HG03039 (cell line): ENCODE measurements around the gene CORO1C.
"Not testable (repeated sequence)": the region's sequence is repeated elsewhere in the genome, so short reads cannot be mapped to it uniquely, and the experiment has no call there.

Experiments
- ATAC-seq: cut with Tn5 transposase; IDR thresholded peaks from one replicate; pipeline ENCODE4 v1.9.1; 2021; ENCODE audit warnings: mild to moderate bottlenecking, moderate library complexity; ENCODE audit not compliant: unreplicated experiment

Gene CORO1C

DNA sequence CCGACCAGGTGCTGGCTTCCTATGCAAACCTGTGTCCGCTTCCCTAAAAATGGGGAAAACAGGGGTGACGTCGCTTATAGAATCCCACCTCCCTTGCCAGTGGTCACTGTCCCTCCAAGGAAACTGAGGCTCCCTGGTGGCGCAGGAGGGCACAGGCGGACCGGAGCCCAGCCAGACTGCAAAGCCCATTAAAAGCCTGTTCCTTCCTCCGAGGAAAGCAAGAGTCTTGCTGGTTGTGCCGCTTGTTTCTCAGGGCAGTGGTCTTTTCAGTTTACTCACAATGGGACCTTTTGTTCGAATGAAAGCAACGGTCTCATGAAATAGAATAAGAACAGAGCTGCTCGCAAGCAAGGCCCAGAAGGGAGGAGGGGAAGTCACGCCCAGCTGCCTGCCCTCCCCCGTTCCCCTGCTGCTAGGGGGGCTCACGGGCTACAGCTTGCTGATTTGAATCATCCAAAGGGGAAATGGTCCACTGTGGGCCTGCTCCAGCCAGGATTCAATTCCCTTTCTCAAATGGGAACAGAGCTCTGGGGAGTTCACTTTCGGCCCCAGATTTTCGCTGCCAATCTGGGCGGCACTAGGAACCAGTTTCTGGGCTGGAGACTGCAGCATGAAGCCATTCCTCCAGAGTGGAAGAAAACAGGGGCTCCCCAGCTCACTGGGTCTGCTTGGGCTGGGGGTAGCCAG, 93.0 kb downstream of the CORO1C start:
- ATAC-seq = no peak

DNA sequence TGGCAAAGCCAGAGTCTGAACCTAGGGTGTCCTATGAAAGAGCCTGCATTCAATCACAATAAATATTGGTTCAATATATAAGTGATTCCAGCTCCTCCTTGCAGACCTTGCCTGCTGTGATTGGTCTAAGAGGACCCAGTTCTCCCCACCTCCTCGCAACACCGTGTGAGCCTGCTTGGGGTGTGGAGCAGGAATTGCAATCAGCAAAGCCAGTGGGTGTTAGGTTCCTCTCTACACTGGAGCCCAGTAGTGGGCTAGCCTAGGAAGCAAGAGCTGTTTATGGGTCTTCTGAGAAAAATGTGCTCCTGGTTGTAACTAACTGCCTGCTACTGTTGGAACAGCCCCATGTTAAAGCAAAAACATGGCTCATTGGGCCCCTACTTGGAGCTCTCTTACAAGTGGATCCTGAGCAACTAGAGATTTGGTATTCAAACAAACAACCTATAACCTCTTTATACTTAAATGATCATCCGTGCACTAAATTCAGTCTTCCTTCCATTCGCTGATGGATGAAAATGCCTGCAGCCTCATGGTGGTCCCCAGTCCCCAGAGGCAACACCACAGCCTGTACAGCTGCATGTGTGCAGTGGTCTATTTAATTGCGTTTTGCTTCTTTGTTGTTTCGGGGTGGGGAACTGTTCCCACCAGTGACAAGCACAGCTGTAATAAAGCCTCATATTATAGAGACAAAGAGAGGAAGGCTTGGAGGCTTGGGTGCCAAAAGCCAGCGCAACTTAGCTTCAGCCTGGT, 93.9 kb downstream of the CORO1C start:
- ATAC-seq = no peak

DNA sequence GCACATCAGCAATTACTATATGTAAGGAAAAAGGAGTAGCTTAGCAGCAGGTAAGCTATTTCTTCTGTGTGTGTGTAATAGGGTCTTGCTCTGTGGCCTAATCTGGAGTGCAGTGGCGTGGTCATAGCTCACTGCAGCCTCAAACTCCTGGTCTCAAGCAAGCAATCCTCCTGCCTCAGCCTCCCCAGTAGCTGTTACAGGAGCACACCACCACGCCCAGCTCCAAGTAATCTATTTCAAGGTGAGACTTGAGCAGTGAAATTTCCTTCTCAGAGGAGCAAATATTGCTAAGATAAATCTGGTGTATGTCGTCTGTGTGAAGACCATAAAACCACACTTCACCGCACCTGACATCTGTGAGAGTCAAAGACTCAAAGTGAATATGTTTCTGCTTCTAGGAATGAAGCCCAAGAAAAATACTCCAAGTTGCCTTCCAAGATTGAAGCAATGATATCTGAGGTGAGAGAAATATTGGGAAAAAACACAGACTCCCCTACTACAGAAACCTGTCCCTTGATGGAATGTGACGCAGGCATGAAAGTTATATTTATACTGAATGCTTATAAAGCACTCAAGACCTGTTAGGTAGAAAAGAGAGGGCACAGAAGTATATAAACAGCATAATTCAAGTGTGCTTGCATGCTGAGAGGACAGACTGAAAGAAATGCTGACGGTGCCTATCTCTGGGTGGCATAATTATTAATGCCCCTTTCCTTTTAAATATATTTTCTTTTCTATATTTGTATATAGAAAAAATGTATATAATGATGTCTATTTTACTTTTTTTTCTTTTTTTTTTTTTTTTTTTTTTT, 95.1 kb downstream of the CORO1C start:
- ATAC-seq = peak; percentile 4

DNA sequence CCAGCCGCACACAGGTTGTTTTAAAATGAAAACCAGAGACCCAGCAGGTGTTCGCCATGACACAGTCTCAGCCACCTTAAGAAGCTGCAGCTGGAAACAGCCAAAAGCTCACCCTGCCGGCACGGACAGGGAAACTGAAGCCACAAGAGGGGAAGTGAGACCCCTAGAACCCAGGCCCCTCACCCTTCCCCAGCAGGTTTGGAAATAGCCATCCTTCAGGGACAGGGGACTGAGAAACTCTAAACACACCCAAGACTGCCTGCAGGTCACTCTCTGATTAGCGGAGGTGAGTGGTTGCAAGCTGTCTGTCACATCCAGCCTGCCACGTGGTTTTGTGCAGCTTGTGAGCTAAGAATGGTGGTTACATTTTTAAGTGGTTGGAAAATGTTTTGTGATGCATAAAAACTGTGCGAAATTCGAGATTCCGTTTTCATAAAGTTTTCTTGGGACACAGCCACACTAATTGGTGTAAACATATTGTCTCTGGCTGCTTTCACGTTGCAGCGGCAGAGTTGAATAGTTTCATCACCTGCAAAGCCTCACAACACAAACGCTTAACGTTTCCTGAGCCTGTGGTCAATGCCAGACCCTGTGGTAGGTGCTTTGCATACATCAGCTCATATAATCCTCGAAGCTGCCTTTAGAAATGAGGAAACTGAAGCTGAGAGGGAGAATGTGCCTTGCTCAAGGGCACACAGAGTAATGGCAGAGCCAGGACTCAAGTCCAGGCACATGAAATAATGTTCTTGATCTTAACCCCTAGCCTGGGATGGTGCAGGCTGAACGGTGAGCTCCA, 95.9 kb downstream of the CORO1C start:
- peak; percentile 40 for ATAC-seq

DNA sequence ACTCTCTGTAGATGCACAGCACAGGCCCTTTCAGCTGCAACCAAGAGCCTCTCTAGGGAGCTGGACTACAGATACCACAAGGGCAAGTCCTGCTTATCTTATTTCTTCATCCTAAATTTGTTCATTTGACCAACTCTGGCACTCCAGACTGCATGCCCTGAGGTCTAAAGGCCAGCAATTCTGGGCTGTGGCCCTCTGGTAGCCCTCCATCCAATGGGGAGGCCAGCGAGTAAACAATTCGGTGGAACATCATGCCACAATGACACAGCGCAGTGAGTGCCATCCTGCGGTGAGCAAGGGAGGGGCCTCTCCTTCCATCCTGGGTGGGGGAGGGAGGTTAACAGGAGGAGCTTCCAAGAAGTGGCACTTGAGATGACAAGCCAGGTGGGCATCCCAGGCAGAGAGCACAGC, 97.0 kb downstream of the CORO1C start:
- ATAC-seq = no peak

DNA sequence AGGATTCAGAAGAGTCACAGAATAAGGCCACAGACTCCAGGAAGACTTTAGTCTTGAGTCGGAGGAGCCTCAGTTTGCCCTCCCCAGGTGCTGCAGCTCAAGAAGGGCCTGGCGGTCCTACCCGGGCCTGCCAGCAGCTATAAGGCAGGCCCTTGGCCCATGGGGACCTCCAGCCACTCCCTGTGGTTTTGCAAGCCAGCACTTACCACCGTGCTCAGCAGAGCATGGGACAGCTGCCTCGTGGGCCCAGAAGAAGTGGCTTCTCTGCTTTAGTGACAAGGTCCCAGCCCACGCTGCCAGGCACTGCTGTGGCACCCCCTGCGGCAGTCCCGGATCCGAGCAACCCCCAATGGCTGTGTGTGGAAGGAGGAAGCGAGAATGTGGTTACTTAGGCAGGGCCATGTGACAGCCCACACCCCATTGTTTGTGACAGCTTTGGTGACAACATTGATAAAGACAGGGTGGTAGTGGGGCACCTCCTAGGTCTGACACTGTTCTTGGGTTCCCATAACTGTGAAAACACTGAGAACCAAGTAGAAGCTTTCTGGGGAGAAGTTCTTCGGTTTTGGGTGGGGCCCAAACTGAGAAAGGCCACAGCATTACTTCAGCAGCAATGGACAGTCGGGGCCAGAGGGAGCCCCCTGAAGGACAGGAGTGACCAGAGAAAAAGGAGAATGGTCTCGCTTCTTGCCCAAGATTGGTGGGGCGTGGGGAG, 97.6 kb downstream of the CORO1C start, which contains the start of gene SELPLG:
Gene SELPLG, minus strand, starts transcription at position 361 of the 715 bp plus-strand sequence. CDS start 9,587 bp downstream, outside the sequence.
- ATAC-seq = peak; percentile 55

DNA sequence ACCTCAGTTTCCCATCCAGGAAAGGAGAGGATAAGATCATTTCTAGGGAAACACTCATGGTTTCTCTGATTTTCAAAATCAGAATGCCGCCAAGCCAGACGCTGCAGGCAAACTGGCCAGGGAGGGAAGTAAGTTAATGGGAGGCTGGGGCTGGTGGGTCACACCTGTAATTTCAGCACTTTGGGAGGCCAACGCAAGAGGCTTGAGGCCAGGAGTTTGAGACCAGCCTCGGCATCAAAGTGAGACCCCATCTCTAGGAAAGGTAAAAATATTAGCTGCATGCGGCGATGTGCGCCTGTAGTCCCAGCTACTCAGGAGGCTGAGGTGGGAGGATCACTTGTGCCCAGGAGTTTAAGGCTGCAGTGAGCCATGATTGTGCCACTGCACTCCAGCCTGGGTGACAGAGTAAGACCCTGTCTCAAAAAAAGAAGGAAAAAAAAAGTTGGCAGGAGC, 98.2 kb downstream of the CORO1C start:
- ATAC-seq = no peak

DNA sequence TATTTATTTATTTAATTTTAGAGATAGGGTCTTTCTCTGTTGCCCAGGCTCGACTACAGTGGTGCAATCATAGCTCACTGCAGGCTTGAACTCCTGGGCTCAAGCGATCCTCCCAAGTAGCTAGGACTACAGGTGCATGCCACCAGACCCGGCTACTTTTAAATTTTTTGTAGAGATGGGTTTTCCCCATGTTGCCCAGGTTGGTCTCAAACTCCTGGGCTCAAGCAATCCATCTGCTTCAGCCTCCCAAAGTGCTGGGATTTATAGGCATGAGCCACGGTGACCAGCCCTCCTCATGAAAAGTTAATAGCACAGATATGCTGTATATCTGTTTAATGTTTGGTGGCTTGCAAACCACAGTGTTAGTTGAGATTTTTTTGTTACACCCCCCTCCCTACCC, 100.1 kb downstream of the CORO1C start:
- ATAC-seq = not testable (repeated sequence)

DNA sequence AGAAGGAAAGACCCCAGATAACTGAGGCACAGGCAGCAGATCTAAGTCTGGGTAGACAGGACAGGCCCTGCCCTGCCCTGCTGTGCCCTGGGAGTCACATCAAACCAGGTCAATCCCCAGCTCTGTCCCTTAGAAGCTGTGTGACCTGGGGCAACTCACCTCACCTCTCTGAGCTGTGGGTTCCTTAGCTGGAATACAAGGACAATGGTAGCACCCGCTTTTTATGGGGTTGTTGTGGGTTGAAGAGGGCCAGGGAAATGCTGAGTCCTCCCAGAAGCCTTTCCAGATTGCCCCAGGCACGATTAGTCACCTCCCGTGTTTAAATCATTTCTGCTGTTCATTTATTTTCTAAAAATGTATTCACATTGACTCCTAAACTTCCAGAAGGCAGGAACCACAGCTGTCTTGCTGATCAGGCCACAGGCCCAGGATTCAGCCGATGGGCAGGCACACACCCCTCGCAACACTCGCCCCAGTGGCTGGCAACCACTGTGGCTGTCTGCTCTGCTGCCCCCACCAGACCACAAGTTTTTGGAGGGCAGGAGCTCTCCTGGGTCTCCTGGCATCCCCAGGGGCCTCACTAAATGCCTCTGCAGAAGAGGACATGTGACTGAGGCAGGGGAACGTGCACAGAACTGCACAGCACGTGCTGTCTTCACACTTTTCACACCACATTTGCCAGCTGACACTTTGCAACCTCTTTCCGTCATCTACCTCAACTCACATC, 100.7 kb downstream of the CORO1C start:
- no peak for ATAC-seq

DNA sequence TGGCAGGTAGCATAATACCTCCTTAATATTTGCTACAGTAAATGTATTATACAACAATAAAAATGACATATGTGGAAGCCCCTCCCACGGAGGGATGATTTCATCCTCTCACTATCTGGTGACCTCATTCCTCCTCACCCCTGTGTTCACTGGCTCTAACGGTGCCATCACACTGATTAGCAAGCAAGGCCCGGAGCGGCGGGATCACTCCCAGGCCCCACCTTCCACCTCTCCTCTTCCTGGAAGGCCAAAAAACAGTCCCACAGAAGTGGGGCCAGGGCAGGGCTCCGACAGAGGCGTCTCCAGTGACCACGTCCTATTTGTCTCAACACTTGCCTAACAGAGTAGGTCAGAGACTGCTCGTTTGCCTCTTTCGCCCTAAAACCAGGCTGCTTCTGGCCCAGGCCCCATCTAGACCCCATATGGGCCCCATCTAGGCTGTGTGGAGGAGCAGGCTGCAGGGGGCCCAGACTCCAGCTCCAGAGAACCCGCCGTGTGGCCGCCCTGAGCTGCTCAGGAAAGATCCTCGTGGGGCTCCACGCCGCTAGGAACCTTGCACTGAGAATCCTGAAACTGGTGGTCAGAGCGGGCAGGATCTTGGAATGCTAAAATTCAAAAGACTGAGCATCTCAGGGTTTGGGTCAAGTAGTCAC, 101.4 kb downstream of the CORO1C start:
- no peak for ATAC-seq

DNA sequence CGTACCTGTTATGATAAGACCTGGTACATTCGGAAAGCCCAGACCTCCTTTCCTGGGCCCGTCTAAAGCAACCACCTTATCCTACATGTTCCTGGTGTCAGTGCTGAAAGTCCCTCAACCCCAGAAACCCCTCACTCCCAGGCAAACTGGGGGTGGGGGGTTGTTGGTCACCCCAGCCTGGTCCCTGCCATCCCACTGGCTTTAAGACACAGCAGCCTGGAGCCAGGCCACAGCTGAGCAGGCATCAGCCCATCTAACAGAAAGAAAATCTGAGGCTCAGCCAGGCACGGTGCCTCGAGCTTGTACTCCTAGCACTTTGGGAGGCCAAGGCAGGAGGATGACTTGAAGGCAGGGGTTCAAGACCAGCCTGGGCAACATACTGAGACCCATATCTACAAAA, 102.2 kb downstream of the CORO1C start:
- ATAC-seq = no peak

DNA sequence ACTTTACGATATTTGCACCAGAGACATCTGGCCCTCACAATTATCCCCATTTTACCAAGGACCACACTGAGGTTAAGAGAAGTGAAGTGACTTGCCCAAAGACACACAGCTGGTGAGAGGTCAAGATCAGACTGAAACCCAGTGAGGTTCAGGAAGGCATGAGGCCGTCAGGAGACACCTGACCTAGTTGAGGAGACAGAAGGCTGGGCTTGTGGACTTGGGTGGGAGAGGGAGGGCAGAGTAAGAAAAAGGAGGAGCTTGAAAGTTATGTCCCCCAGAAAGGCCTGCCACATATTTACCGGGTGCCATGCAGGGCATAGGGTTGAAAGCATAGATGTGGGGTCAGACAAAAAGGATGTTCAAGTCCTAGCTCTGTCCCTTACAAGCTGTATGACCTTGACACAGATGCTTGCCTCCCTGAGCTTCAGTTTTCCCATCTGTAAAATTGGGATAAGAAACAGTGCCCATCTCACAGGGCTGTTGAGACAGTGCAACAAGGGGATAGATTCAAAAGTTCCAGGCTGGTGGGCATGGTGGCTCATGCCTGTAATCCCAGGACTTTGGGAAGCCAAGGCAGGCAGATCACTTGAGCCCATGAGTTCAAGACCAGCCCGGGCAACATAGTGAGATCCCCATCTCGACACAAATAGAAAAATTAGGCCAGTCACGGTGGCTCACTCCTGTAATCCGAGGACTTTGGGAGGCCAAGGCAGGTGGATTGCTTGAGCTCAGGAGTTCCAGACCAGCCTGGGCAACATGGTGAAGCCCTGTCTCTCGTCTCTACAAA, 104.0 kb downstream of the CORO1C start:
- ATAC-seq = no peak

DNA sequence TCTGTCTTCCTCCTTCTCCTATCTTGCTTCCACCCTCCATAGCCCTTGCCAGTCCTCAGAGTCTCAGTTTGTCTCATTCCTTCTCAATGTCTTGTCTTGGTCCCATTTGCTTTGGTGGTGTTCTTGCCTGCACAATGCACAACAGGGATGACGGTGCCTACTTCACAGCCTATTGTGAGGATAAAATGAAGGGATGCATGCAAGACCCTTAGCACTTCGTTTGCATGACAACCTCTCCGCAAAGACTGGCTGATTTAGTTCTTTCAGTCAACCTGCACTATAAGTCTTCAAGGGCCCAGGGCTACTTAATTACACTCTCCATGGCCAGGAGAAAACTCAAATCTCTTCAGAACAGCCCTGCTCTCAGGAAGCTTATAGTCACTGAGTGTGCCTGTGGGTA, 106.1 kb downstream of the CORO1C start:
- ATAC-seq = no peak

DNA sequence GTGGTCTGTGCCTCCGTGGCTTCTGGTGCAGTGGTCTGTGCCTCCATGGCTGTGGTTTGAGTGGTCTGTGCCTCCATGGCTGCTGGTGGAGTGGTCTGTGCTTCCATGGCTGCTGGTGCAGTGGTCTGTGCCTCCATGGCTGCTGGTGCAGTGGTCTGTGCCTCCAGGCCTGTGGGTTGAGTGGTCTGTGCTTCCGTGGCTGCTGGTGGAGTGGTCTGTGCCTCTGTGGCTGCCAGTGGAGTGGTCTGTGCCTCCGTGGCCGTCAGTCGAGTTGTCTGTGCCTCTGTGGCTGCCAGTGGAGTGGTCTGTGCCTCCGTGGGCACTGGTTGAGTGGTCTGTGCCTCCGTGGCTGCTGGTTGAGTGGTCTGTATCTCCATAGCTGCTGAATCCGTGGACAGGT, 107.7 kb downstream of the CORO1C start:
- no peak for ATAC-seq

DNA sequence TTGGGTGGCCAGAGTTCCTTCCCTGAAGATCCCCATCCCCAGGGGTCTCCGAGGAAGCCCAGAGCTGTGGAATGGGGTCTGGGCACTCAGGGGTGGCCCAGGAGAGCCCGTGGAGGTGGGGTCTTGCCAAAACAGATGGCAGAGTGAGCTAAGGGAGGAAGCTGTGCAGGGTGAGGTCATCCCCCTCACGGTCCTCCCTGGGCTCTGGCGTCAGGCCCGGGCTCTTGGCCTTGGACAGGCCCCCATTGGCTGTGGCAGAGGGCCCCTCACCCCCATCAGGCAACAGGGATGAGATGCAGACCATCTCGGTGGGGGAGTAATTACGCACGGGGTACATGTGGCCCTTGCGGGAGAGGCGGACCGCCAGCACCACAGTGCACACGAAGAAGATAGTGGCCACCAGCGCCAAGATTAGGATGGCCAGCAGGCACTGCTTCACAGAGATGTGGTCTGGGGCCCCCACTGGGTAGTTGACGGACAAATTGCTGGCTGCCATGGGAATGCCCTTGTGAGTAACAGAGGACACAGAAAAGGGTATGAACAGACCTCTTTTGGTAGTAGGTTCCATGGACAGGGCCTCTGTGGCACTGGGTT, 108.3 kb downstream of the CORO1C start:
- ATAC-seq = no peak

DNA sequence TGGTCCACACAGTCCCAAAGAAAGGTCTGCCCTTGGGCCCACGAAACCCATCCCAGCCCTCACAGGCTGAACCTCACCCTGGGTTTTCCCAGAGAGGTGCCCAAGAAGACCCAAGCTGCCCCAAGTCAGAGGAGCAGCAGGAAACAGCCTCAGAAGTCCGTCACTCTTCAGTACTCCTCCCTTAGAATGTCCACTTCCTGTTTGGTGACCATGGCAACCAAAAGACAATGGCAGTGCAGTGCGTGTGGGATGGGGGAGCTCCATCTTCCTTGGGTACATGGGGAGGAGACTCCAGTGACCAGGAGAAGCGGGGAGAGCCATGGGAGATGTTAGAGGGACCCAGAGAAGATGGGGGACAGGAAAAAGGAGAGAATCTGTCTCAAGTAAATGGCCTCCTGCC, 108.9 kb downstream of the CORO1C start:
- ATAC-seq = no peak

DNA sequence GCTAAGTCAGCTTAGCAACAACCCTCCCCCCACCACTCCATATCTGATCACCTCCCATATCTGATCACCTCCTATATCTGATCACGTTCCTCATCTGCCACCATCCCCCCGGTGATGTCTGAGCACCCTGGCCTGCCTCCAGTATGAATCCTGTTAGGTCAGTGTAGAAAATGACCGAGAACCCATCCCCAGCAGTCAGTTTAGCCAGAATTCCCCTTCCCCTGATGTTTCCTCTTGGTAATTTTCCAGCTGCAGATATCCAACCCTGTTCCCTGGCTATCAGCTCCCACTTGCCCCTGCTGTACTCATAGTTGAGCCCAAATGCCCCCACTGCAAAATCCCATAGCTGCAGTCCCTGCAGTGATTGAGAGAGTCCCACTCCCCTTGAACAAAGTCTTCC, 110.2 kb downstream of the CORO1C start:
- no peak for ATAC-seq
